Ectodermal cell (in vitro differentiated cells): ENCODE data around the gene ATRX. TPM values are rescaled to one million over a fixed set of nuclear protein-coding genes. Genes with fewer than 3 reads are reported as not detected.
A peak's percentile ranks its signal among the peaks of the same experiment; 100 is the strongest.
"Not testable (repeated sequence)": the region's sequence is repeated elsewhere in the genome, so short reads cannot be mapped to it uniquely, and the experiment has no call there.

Experiments
- H3K27ac ChIP-seq: 2 replicates; pipeline ENCODE4 v1.7.0; 2013; ENCODE audit warnings: mild to moderate bottlenecking, low read depth, low read length; ENCODE audit not compliant: insufficient read depth, poor library complexity, severe bottlenecking
- H3K27me3 ChIP-seq: 2 replicates; pipeline ENCODE4 v1.7.0; 2013; ENCODE audit warnings: mild to moderate bottlenecking, low read length; ENCODE audit not compliant: insufficient read depth, control insufficient read depth, poor library complexity, severe bottlenecking
- H3K36me3 ChIP-seq: one replicate; pipeline ENCODE4 v1.7.0; 2013; ENCODE audit warnings: low read length; ENCODE audit not compliant: control insufficient read depth, insufficient read depth
- H3K4me1 ChIP-seq: one replicate; pipeline ENCODE4 v1.7.0; 2013; ENCODE audit warnings: low read length; ENCODE audit not compliant: control insufficient read depth, insufficient read depth
- H3K4me3 ChIP-seq: 2 replicates; pipeline ENCODE4 v1.7.0; 2013; ENCODE audit warnings: low read depth, low read length, control low read depth; ENCODE audit not compliant: insufficient read depth
- H3K9me3 ChIP-seq: 2 replicates; pipeline ENCODE4 v1.7.0; 2013; ENCODE audit warnings: mild to moderate bottlenecking, low read length, moderate library complexity; ENCODE audit not compliant: control insufficient read depth
- WGBS, 2 experiments: methylation state at CpG; one replicate each; pipeline ENCODE4 v1.1.7; 2013; ENCODE audit warnings: missing lambda C conversion rate in 2 of 2; 5-methylcytosine and 5-hydroxymethylcytosine counted together
- polyA plus RNA-seq, 4 experiments: library from polyadenylated mRNA; stranded (reverse); fragments of 50-300 nt; gene quantifications; one replicate each; pipeline ENCODE4 v1.2.3, GENCODE V29; 2013

ATRX gene, protein sequence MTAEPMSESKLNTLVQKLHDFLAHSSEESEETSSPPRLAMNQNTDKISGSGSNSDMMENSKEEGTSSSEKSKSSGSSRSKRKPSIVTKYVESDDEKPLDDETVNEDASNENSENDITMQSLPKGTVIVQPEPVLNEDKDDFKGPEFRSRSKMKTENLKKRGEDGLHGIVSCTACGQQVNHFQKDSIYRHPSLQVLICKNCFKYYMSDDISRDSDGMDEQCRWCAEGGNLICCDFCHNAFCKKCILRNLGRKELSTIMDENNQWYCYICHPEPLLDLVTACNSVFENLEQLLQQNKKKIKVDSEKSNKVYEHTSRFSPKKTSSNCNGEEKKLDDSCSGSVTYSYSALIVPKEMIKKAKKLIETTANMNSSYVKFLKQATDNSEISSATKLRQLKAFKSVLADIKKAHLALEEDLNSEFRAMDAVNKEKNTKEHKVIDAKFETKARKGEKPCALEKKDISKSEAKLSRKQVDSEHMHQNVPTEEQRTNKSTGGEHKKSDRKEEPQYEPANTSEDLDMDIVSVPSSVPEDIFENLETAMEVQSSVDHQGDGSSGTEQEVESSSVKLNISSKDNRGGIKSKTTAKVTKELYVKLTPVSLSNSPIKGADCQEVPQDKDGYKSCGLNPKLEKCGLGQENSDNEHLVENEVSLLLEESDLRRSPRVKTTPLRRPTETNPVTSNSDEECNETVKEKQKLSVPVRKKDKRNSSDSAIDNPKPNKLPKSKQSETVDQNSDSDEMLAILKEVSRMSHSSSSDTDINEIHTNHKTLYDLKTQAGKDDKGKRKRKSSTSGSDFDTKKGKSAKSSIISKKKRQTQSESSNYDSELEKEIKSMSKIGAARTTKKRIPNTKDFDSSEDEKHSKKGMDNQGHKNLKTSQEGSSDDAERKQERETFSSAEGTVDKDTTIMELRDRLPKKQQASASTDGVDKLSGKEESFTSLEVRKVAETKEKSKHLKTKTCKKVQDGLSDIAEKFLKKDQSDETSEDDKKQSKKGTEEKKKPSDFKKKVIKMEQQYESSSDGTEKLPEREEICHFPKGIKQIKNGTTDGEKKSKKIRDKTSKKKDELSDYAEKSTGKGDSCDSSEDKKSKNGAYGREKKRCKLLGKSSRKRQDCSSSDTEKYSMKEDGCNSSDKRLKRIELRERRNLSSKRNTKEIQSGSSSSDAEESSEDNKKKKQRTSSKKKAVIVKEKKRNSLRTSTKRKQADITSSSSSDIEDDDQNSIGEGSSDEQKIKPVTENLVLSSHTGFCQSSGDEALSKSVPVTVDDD (N-terminal part only)
- polyA plus RNA-seq (2013, experiment 1 of 4): 82.0 TPM
- polyA plus RNA-seq (2013, experiment 2 of 4): 81.3 TPM
- 61.8 TPM for polyA plus RNA-seq (2013, experiment 3 of 4)
- polyA plus RNA-seq (2013, experiment 4 of 4): 74.9 TPM

DNA sequence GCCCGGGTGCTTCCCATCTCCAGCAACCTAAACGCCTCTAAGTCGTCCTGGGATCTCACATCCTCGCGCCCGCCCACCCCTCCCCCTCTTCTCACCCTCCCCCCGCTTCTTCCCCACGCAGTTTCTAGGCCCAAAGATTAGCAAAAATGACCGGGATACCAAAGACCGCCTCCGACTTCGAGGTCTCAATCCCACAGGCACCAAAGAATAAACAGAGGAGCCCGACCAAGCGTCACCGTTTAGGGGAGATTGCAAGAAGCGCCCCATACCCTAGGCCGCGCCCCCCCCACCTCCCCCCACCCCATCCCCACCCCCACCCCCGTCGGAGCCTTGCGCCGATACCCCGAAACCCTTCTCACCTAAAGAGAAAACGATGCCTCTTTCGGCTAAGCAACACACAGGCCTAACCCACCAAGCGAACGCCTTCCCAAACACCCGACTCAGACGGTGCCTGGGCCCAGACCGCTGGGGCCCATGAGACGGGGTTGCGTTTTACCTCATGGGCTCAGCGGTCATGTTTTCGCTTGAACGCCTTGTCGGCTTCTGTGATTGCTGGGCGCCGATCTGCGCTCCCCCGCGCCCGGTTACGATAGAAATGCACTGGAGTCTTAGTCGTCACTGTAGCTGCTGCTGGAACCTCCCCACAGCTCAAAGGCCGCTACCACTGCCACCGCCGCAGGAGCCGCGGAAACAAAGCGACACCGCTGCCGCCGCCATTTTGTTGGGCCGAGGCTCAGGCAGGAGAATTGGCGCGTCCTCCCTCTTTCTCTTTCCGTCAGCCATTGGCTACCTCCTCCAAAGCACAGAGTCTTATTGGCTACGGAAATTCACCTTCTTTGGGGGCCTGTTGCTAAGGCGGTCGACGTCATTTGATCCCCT lies at the start of gene ATRX:
Gene ATRX, minus strand, starts transcription at position 731 of the 879 bp plus-strand sequence. Its CDS starts 215 bp downstream, at position 516.
- Histone ChIP-seq H3K27me3 (no peaks in the 10 kb centered on the region), H3K27ac (peak within 1 kb of the TSS; percentile 98), H3K4me3 (peak within 1 kb of the TSS; percentile 76), H3K36me3 (no peaks in the 10 kb centered on the region), H3K9me3 (no peaks in the 10 kb centered on the region), H3K4me1 (no peaks in the 10 kb centered on the region)
- 0% methylated on average over 49 to 50 of the region's 61 CpGs for WGBS, 2 experiments

DNA sequence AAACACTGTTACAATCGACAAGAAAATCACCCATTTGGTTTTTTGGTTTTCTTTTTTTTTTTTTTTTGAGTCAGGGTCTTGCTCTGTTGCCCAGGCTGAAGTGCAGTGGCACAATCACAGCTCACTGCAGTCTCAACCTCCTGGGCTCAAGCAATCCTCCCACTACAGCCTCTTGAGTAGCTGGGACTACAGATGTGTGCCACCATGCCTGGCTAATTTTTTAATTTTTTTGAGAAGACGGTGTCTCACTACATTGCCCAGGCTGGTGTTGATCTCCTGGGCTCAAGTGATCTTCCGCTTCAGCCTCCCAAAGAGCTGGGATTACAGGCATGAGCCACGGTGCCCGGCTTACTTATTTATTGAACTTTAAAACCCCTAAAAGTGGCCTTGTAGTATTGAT lies 45.5 kb upstream of the ATRX start:
- H3K9me3 ChIP-seq, H3K27me3 ChIP-seq, H3K27ac ChIP-seq, H3K4me1 ChIP-seq, H3K4me3 ChIP-seq, H3K36me3 ChIP-seq: not testable (repeated sequence)
- 85 to 90% methylated on average over 3 to 5 of the region's 5 CpGs for WGBS, 2 experiments

GRCh38 chrX:77821989-77822388 lies 36.0 kb upstream of the ATRX start:
- H3K4me3 ChIP-seq, H3K27me3 ChIP-seq, H3K4me1 ChIP-seq, H3K9me3 ChIP-seq, H3K27ac ChIP-seq, H3K36me3 ChIP-seq: not testable (repeated sequence)
- 100% methylated on average over 1 of the region's 2 CpGs; no CpG with 5 or more reads in 1 of the 2 experiments for WGBS, 2 experiments

- Histone ChIP-seq H3K27ac (no peak overlapping the region), H3K4me3 (no peak overlapping the region), H3K9me3 (no peaks in the 10 kb centered on the region), H3K36me3 (no peaks in the 10 kb centered on the region), H3K27me3 (no peaks in the 10 kb centered on the region), H3K4me1 (no peaks in the 10 kb centered on the region)
- 96 to 98% methylated on average over 8 to 9 of the region's 9 CpGs for WGBS, 2 experiments
These were observed 34.2 kb upstream of the ATRX start for GRCh38 chrX:77820091-77820727.

DNA sequence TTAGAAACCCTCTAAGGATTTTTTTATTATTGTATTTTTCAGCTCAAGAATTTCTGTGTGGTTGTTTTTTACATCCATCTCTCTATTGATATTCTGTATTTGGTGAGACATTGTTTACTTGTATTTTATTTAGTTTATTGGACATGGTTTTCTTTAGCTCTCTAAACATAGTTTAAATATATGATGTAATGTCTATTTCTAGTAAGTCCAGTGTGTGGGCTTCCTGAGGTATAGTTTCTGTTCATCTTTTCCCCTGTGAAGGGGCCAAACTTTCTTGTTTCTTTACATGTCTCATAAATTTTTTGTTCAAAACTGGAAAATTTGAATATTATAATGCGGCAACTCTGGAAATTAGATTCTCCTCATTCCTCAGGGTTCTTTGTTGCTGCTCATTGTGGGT lies 28.2 kb upstream of the ATRX start:
- 100% methylated on average over 1 of the region's 1 CpG; no CpG with 5 or more reads in 1 of the 2 experiments for WGBS, 2 experiments
- Histone ChIP-seq H3K9me3 (no peaks in the 10 kb centered on the region), H3K36me3 (no peaks in the 10 kb centered on the region), H3K4me1 (no peaks in the 10 kb centered on the region), H3K27me3 (no peaks in the 10 kb centered on the region), H3K4me3 (no peak overlapping the region), H3K27ac (no peak overlapping the region)

DNA sequence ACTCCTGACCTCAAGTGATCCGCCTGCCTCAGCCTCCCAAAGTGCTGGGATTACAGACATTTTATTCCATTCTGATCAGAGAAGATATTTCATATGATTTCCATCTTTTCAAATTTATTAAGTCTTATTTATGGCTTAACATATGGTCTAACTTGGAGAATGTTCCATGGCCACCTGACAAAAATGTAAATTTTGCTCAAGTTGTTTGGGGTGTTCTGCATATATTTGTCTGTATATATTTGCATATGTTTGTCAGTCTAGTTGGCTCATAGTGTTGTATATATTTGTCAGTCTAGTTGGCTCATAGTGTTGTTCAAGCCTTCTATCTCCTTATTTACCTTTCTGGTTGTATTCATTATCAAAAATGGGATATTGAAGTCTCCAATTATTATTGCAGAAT lies 16.2 kb upstream of the ATRX start:
- no peaks in the 10 kb centered on the region for H3K27me3 ChIP-seq
- no peak overlapping the region for H3K27ac ChIP-seq
- no peaks in the 10 kb centered on the region for H3K36me3 ChIP-seq
- no peaks in the 10 kb centered on the region for H3K4me1 ChIP-seq
- no peak overlapping the region for H3K4me3 ChIP-seq
- no peaks in the 10 kb centered on the region for H3K9me3 ChIP-seq
- no CpG with 5 or more reads among the region's 1 CpG for WGBS, 2 experiments

GRCh38 chrX:77795124-77795523 lies 9.1 kb upstream of the ATRX start:
- 100% methylated on average over 1 of the region's 1 CpG; no CpG with 5 or more reads in 1 of the 2 experiments for WGBS, 2 experiments
- Histone ChIP-seq H3K4me1 (no peaks in the 10 kb centered on the region), H3K27me3 (no peaks in the 10 kb centered on the region), H3K9me3 (no peaks in the 10 kb centered on the region), H3K36me3 (no peaks in the 10 kb centered on the region), H3K27ac (no peak overlapping the region), H3K4me3 (no peak overlapping the region)

DNA sequence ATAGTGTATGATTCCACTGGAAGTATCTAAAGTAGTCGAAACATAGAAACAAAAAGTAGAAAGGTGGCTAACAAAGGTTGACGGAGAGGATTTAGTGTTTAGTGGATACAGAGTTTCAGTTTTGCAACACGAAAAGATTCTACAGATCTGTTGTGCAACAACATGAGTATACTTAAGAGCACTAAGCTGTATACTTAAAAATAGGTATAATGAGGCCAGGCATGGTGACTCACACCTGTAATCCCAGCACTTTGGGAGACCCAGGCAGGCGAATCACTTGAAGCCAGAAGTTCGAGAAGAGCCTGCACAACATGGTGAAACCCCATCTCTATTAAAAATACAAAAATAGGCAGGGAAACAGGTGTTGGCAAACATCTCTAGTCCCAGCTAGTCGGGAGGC lies 7.9 kb upstream of the ATRX start:
- H3K27me3 ChIP-seq: no peaks in the 10 kb centered on the region
- H3K27ac ChIP-seq: no peak overlapping the region
- H3K36me3 ChIP-seq: no peaks in the 10 kb centered on the region
- 88 to 92% methylated on average over 4 to 6 of the region's 6 CpGs for WGBS, 2 experiments
- no peaks in the 10 kb centered on the region for H3K4me1 ChIP-seq
- H3K4me3 ChIP-seq: no peak overlapping the region
- no peaks in the 10 kb centered on the region for H3K9me3 ChIP-seq

DNA sequence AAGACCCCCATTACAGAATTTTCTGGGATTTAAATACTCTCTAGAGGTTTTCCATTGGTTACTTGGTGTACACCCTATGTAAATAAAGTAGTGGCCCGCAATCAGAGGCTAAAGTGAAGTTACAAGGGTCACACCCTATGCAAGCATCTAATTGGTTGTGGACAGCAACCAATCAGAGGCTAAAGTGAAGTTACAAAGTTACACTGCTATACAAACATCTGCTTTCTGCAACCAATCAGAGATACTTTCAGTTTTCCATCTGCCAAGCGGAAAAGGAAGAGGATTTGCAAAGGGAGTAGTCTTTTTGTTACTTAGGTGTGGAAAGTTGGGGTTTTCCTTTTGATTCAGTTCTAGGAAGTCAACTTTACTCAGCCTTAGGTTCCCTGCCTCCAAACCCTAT lies 2.0 kb upstream of the ATRX start:
- Histone ChIP-seq H3K4me1 (no peaks in the 10 kb centered on the region), H3K9me3 (no peaks in the 10 kb centered on the region), H3K36me3 (no peaks in the 10 kb centered on the region), H3K4me3 (no peak overlapping the region), H3K27ac (no peak overlapping the region), H3K27me3 (no peaks in the 10 kb centered on the region)
- WGBS, 2 experiments: 67 to 92% methylated on average over 1 to 2 of the region's 2 CpGs
